ENCODE results near the gene TMCC2.

Gene TMCC2

DNA sequence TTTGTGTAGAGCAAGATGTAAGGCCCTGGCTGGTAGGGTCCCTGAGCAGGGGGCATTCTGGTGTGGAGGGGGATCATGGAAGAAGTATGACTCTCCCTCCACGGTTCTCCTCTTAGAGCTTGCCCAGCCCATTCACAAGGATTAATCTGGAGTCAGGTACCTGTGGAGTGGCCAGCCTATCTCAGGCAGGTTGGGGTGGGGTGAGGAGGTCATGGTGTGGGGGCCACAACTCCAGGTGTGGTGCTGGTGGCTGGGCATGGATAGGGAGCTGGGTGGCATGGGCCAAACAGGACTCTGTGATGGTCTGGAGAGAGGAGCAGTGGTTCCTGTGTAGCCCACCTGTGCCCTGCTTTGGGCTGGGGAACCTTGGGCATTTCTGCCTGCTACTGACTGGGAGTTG lies 32.3 kb downstream of the TMCC2 start:
- no peak for DNase-seq (ENCODE audit: low read depth in 2 of 2)

DNA sequence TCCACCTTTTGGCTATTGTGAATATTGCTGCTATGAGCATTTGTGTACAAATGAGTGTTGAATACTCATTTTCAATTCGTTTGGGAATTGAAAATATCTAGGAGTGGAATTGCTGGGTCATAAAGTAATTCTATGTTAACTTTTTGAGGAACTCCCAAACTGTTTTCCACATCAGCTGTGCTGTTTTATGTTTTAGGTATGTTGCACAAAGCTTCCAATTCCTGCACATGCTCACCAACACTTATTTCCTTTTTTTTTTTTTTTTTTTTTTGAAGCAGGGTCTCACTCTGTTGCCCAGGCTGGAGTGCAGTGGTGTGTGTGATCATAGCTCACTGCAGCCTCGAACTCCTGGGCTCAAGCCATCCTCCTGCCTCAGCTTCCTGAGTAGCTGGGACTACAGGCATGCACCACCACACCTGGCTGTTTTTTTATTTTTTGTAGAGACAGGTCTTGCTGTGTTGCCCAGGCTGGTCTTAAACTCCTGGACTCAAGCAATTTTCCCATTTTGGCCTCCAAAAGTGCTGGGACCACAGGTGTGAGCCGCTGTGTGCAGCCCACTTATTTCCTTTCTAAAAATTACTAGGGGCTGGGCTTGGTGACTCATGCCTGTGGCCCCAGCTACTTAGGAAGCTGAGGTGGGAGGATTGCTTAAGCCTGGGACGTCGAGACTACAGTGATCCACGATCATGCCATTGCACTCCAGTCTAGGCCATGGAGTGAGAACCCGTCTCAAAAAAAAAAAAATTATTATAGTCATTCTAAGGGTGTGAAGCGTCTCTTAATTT lies 33.4 kb downstream of the TMCC2 start:
- DNase-seq (ENCODE audit: low read depth in 2 of 2), result no peak

DNA sequence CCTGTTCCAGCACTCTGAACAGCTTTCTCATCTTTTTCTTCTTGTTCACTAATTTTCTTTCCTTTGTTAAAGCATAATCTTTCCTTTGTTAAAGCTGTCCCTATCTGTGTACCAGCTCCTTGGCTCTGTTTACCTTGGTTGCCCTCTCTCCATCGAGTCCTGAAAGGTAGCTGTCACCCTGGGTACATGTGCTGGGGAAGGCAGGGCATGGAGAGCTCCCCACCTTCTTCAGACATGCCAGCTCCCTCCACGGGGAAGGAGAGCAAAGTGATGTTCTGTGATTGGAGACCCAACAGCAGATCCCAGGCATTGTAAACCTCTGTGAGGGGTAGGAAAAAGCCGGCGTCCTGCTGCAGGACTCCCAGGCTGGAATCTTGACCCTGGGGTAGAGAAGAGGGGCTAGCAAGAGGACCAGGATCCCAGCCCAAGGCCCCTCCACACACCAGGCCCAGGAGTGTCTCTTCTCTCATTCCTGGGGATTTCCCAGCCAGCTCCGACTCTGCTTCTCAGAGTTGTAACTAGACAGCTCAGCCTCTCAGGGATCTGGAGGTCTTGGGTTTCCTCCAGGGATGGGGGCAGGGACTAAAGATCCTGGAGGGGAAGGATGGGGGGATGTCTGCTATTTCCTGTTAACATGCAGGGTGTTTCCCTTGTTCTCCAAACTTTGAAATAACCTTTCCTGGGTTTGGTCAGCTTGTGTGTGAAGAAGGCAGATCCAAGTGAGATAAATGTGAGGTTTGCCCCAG lies 34.4 kb downstream of the TMCC2 start:
- DNase-seq (ENCODE audit: low read depth in 2 of 2), result no peak

DNA sequence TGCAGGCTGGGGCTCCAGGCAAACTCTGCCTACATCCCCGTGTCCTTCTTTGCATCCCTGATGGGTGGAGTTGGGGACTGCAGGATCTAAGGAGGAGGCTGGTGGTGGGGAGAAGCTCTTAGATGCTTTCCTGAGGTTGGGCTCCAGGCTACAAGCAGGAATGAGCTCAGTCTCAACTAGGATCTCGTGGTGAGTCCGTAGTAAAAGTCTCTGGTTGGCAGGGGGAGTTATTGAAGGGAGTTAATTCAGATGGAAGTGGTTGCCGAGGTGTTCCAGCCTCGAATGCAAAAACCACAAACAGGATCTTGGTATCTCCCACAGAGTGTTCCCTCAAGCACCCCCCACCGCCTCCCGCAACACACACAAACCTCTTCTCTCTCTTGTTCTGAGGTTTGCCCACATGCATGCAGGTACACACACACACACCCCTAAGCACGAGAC lies 35.0 kb downstream of the TMCC2 start:
- DNase-seq (ENCODE audit: low read depth in 2 of 2), result no peak

DNA sequence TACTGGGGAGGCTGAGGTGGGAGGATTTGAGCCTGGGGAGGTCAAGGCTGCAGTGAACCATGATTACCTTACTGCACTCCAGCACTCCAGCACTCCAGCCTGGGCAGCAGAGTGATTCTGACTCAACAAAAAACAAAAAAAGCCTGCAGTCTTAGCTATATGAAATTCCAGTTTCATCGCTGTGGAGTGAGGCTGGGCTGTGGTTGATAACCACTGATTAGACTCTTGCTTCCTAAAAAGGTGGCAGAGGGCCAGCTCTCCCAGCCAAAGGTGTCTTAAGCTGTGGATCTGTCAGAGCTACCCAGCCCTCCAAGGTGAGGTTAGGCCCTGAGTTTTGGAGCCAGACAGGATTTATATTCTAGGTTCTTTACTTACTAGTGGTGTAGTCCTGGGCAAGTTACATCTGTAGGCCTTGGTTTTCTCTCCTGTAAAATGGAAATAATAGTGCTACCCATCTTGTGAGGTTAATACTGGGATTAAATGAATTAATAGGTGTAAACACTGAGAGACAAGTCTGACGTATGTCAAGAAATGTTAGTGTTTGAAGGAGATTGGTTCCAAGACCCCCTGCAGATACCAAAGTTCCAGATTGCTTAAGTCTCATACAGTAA lies 35.9 kb downstream of the TMCC2 start:
- no peak for DNase-seq (ENCODE audit: low read depth in 2 of 2)

DNA sequence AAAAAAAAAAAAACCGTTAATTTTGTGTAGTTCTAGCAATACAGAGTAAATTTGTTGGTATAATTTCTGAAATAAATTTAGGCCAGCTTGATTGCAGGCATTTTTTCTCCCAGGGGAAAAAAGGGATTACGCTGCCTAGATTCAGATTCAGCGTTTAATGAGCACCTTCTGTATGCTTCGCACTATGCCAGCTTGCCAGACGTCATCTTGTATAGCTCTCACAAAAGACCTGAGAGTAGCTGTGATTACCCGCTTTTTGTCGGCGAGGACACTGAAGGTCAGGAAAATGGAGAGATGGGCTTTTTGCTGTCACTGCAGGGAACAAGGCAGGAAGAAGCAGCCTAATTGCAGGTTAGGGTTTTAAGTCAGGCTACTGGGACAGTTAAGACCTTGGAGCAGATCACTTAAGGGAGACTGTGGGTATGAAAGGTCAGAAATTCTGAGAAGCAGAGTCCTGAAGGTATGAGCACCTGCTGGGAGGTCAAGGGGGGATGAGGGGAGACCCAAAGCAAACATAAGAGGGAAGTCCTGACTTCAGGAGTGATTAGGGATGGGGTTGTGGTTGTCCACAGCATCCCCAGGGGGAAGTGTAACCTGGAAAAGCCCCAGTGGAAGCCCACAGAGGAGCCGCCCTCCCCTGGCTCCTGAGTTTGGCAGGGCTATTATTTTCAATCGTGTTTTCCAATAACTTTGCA lies 39.0 kb downstream of the TMCC2 start:
- no peak for DNase-seq (ENCODE audit: low read depth in 2 of 2)

DNA sequence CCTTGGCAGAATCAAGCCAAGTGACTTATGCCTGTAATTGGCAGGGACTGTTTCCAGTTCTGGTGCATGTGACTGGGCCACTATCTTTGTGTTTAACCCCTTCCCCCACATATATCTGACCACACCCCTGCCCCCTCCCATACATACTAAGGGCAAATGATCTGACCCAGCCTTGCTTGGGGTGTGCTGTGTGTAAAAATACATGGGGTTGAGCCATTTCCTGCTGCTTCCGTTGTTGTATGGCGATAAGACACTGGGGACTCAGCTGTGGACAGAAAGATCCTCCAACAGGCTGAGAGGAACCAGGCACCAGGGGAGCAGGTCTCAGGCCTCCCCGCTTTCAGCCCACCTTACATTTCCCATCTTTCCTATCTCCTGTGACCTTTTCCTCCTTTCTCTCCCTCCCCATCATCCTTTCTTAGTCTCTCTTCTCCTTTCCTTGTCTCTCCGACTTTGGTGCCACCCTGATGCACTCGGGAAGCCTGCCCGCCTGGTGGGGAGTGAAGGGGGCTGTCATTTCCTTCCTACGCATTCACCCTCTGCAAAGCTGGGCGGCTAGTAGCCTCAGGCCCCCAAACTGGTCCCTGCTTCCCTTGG lies 39.7 kb downstream of the TMCC2 start:
- no peak for DNase-seq (ENCODE audit: low read depth in 2 of 2)

DNA sequence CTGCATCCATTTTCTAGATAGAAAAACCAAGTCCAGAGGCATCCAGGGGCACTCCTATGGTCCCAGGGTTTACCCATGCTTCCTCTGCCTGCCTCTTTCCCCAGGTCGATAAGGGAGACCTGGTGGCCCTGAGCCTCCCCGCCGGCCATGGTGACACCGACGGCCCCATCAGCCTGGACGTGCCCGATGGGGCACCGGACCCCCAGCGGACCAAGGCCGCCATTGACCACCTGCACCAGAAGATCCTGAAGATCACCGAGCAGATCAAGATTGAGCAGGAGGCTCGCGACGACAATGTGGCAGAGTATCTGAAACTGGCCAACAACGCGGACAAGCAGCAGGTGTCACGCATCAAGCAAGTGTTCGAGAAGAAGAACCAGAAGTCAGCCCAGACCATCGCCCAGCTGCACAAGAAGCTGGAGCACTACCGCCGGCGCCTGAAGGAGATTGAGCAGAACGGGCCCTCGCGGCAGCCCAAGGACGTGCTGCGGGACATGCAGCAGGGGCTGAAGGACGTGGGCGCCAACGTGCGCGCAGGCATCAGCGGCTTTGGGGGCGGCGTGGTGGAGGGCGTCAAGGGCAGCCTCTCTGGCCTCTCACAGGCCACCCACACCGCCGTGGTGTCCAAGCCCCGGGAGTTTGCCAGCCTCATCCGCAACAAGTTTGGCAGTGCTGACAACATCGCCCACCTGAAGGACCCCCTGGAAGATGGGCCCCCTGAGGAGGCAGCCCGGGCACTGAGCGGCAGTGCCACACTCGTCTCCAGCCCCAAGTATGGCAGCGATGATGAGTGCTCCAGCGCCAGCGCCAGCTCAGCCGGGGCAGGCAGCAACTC lies 41.3 kb downstream of the TMCC2 start:
- no peak for DNase-seq (ENCODE audit: low read depth in 2 of 2)

DNA sequence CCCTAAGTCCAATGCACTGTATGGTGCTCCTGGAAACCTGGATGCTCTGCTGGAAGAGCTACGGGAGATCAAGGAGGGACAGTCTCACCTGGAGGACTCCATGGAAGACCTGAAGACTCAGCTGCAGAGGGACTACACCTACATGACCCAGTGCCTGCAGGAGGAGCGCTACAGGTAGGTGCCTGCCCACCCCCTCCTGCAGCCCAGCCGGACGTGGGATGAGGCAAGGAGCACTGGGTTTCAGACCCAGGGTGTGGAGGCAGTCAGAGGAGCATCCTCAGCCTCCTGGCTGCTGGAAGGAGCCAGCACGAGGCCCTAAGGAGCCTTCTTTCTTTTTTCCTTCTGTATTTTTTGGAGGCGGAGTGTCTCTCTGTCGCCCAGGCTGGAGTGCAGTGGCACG lies 42.0 kb downstream of the TMCC2 start:
- DNase-seq (ENCODE audit: low read depth in 2 of 2), result no peak

DNA sequence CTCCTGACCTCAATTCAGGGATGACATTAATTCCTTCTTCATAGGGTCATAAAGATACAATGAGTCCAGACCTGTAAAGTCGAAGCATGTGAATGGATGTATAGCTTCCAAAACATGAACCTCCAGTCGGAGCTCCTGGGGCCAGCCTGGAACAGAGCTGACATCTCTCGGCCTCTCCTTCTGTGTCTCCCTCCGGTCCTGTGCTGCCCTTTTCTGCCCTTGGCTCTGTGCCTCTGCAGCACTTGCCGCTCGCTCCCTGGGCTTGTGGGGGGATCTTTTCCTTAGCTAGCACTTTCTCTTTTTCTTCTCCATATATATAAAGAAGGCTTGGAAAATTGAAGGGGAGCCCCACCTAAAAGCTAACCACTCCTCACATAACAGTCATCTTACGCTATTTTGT lies 42.5 kb downstream of the TMCC2 start:
- DNase-seq (ENCODE audit: low read depth in 2 of 2), result no peak

DNA sequence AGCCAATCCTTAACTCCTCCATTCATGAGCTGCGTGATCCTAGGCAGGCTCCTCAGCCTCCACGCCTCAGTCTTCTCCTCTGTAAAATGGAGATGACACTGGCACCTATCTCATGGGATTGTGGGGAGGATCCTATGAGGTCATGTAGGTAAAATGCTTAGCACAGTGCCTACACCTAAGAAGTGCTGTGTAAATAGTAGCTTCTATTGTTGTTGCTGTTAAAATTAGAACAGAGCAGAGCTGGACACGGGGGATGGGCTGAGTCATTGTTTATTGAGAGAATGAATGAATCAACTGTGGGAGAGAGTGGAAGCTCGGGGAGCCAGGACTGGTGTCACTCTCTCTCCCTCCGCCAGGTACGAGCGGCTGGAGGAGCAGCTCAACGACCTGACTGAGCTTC lies 43.0 kb downstream of the TMCC2 start:
- DNase-seq (ENCODE audit: low read depth in 2 of 2), result no peak

DNA sequence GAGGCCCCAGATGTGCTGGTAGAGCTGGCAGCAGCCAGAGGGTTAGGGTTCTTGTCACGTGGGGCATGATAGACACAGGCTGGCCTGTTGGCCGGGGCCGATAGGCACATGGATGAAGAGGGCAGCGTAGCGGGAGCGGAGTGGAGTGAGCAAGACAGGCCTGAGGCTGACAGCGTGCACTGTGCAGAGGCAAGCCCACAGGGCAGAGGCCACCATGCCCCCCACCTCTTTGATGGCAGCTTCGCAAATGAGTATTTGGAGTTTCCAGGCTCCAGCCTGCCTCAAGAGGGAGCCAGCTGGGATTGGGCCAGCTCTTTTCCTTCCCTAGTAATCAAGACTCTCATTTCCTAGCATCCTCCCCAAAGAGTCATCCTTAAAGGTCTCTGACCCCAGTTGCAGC lies 43.5 kb downstream of the TMCC2 start:
- DNase-seq (ENCODE audit: low read depth in 2 of 2), result no peak

DNA sequence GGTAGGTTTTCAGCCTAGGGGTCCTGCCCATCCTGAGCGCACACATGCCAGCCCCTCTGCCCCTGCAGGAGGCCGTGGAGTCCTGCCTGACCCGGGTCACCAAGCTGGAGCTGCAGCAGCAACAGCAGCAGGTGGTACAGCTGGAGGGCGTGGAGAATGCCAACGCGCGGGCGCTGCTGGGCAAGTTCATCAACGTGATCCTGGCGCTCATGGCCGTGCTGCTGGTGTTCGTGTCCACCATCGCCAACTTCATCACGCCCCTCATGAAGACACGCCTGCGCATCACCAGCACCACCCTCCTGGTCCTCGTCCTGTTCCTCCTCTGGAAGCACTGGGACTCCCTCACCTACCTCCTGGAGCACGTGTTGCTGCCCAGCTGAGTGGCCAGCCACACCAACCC lies 44.0 kb downstream of the TMCC2 start:
- no peak for DNase-seq (ENCODE audit: low read depth in 2 of 2)

DNA sequence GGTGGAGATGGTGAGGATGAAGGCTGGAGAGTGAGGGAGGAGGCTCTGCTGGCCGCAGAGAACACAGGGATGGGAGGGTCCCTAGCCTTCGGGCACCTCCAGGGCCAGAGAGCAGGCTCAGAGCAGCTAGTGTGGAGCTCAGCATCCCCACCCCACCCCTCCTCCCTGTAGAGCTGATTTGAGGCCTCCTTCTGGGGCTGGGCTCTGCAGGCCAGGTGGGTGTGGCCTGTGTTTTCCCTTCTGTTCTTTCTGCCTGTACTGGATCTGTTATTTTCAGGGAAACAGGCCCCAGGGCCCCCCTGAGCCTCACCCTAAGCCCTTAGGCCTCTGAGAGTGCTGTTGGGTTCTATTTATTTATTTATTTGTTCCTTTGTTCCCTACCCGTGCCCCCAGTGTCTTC lies 44.8 kb downstream of the TMCC2 start:
- no peak for DNase-seq (ENCODE audit: low read depth in 2 of 2)

DNA sequence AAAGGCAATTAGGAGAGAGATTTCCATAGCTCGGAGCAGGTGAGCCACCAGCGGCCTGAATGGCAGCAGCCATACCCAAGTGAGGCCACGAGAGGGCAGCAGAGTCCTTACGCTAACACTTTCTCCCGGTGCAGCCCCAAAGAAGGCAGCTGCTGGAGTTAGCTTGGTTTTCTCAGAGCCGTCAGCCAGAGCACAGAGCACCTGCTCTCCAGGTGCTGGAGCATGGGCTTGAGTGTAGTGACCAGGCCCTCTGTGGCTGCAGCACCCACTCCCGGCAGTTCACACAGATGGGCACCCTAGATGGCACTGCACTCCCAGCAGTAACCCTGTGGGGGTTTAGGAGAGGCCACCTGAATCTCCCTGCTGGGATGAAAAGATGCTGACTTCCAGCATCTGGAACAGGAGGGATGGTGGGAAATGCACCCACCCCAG lies 45.8 kb downstream of the TMCC2 start:
- DNase-seq (ENCODE audit: low read depth in 2 of 2), result peak; percentile 68 to 77

DNA sequence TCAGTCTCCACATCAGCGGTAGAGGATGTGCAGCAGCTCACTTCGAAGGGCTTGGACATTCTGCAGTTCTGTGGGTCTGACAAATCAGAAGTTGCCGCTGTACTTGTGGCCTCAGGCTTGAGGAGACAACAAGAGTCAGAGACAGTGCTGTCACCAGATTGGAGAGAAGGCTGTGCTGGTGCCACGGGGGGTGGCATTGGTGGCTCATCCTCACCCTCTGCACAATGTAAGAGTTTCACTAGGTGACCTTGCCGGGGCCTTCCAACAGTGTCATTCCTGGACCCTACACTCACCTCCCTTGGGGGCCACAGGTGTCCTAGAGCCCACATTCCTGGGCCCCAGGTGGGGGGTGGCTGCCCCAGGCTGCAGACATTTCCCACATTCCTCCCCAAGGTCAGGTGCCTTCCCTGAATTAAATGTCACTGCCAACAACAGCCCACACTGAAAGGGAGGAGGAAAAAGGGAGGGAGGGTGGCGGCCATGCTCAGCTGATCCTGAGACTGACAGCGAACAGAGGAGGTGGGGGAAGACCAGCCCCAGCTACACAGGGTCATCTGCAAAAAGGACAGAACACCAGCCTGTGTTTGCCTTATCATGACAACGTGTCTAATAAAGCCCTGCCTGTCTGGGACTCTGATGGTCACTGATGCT lies 46.4 kb downstream of the TMCC2 start:
- no peak for DNase-seq (ENCODE audit: low read depth in 2 of 2)

DNA sequence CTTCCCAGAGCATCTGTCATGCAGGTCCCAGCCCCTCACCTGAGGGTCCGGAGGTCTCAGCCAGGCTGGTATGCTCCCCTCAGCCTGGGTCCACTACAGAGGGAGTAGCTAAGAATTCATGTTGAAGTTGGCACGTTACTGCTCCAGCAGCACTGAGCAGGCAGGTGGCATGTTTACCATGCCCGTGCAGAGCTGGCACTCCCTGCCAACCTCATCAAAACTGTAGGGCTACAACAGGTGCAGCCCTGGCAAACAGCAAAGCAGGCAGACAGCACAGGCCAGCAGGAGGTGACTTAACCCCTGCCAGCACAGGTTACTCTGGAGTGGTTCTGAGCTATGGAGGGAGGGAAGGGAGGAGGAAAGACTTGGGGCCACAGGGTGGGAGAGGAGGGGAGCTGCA lies 47.4 kb downstream of the TMCC2 start:
- no peak for DNase-seq (ENCODE audit: low read depth in 2 of 2)

DNA sequence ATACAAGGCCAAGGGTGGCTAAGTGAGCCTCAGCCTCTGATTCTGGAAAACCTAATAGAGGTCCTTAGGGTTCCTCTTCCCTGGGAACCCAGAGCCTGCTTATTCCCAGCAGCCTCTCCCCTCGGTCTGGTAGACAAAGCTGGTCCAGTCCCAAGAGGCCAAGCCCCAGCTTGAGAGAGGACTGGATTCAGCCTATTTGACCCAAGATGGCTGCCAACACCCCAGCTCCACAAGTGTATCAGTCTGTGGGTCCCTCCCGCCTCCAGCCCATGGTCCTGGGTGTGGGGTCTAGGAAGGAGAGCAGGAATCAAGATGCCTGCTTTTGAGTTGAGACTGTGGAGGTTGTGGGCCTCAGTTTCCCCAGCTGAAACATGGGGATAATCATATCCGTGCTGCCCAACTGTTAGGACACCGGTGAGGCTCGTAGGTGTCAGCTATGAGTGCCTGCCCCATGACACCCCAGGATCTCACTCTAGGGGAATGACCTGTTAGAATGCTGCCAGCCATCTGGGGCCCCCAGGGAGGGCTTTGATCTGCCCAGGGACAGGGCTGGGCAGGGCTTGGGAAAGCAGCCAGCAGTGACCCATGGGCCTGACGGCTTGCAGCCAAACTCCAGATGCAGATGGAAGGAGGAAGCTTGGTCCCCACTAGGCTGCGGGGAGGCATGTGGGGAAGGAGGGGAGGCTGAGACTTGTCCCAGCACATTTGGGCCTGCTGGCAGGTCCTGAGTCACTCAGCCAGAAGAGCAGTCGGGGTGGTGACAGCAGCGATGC lies 48.4 kb downstream of the TMCC2 start:
- no peak for DNase-seq (ENCODE audit: low read depth in 2 of 2)

DNA sequence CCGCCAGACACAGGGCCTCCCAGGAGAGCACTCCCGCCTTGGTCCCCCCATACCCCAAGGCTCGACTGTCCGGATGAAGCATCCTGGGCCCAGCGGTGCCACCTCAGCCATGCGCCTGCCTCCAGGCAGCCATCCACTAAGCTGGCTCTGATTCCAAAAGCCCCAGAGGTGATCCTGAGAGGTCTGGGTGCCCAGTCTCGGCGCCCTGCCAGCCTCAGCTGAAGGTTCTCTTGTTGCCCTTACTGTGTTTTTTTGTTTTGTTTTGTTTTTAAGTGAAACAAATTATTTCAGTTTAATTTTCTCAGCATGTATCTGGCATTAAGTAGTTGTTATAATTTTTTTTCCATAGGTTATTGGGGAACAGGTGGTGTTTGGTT lies 48.9 kb downstream of the TMCC2 start:
- no peak for DNase-seq (ENCODE audit: low read depth in 2 of 2)

DNA sequence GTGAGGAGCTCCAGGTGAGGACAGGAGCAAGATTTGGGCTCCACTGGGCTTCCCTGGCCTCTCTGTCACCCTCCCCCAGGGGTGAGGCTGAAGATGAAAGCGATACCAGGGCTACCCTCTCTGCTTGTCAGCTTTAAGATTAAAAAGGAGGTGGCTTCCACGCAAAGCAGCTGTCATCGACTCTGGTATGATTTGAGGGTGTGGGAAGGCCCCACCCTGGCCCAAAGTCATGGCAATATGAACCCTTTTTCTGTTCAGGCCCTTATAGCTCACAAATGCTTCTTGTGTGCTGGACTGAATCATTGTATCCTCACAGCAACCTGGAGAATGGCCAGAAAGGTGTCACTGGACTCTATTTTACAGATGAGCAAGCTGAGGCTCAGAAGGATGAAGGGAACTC lies 52.2 kb downstream of the TMCC2 start:
- no peak for DNase-seq (ENCODE audit: low read depth in 2 of 2)
